Raji (cell line): Measurements from ENCODE around the gene DNMT3A.

Experiments
- POLR2A ChIP-seq: IDR thresholded peaks from 2 replicates; pipeline ENCODE4 v1.6.1; 2011; ENCODE audit warnings: low read depth, low read length, control low read depth; ENCODE audit not compliant: insufficient read depth

Gene DNMT3A

GRCh38 chr2:25198576-25198975, 143.1 kb downstream of the DNMT3A start:
- no peak for TF ChIP-seq POLR2A

- no peak for TF ChIP-seq POLR2A
Measured at GRCh38 chr2:25198209-25198525, 143.6 kb downstream of the DNMT3A start.

GRCh38 chr2:25197336-25198208, 144.2 kb downstream of the DNMT3A start:
- TF ChIP-seq POLR2A, result no peak

- no peak for TF ChIP-seq POLR2A
Measured at GRCh38 chr2:25194576-25195122, 147.1 kb downstream of the DNMT3A start.

- TF ChIP-seq POLR2A, result no peak
Measured at GRCh38 chr2:25190536-25190935, 151.2 kb downstream of the DNMT3A start.

GRCh38 chr2:25188405-25188804, 153.3 kb downstream of the DNMT3A start:
- no peak for TF ChIP-seq POLR2A

GRCh38 chr2:25187729-25188350, 153.9 kb downstream of the DNMT3A start:
- TF ChIP-seq POLR2A, result no peak

GRCh38 chr2:25184254-25184653, 157.5 kb downstream of the DNMT3A start:
- no peak for TF ChIP-seq POLR2A

- no peak for TF ChIP-seq POLR2A
Measured at GRCh38 chr2:25178976-25179375, 162.7 kb downstream of the DNMT3A start.
